SK-N-SH (cell line): ENCODE results near the gene CRB1. TPM values are rescaled to one million over a fixed set of nuclear protein-coding genes. Genes with fewer than 3 reads are reported as not detected.

Source experiments
- polyA plus RNA-seq, 3 experiments: library from polyadenylated mRNA; depleted of rRNA; stranded (reverse); fragments of >200 nt; gene quantifications; 2 replicates each; pipeline ENCODE4 v1.2.3, GENCODE V29; 2012
- small RNA-seq, 7 experiments: library from RNA; depleted of rRNA; stranded (forward); fragments of <200 nt; gene quantifications; one replicate each; pipeline ENCODE3, GENCODE V24; 2012

The CRB1 gene
- polyA plus RNA-seq, 1 of the 3 experiments (the other 2 are of a cell fraction): 0.13 TPM

Small RNA genes within 50 kb of the gene (small RNA-seq; reads per million reads assigned to genes)
- 0 reads per million in 7 experiments for gene MRPS21P3

Other genes with a start within 250 kb of the CRB1 start
- gene F13B, start 201.0 kb upstream of the CRB1 start, polyA plus RNA-seq (2012; rRNA removed): not detected in 2 replicates
- 3.0 and 3.3 TPM in 2 replicates for gene ASPM, start 121.6 kb upstream of the CRB1 start, polyA plus RNA-seq (2012; rRNA removed)
- gene ZBTB41, start 67.0 kb upstream of the CRB1 start, polyA plus RNA-seq (2012; rRNA removed): 1.1 and 1.6 TPM in 2 replicates